HUES64 (cell line): ENCODE measurements around the gene ZNF784.

Source experiments
- H3K27ac ChIP-seq: 2 replicates; pipeline ENCODE4 v1.7.0; 2013; ENCODE audit warnings: low read depth, low read length, inconsistent platforms
- H3K27me3 ChIP-seq: 2 replicates; pipeline ENCODE4 v1.6.1; 2013; ENCODE audit warnings: mild to moderate bottlenecking, low read length; ENCODE audit not compliant: insufficient read depth
- H3K36me3 ChIP-seq: 2 replicates; pipeline ENCODE4 v1.6.1; 2013; ENCODE audit warnings: mild to moderate bottlenecking, low read length; ENCODE audit not compliant: insufficient read depth
- H3K4me1 ChIP-seq: 2 replicates; pipeline ENCODE4 v1.6.1; 2013; ENCODE audit warnings: mild to moderate bottlenecking, low read length, moderate library complexity; ENCODE audit not compliant: insufficient read depth
- H3K4me3 ChIP-seq: 2 replicates; pipeline ENCODE4 v1.5.1; 2013; ENCODE audit warnings: mild to moderate bottlenecking, low read length, moderate library complexity
- H3K9ac ChIP-seq: 2 replicates; pipeline ENCODE4 v1.6.1; 2013; ENCODE audit warnings: mild to moderate bottlenecking, low read depth, low read length
- H3K9me3 ChIP-seq: 2 replicates; pipeline ENCODE4 v1.6.1; 2013; ENCODE audit warnings: low read depth, low read length; ENCODE audit not compliant: insufficient read depth
- WGBS: fragments of 150-250, 120-280 bp; methylation state at CpG from one replicate; pipeline ENCODE4 v1.1.7; 2013; ENCODE audit warnings: missing lambda C conversion rate; 5-methylcytosine and 5-hydroxymethylcytosine counted together

ZNF784 gene

DNA sequence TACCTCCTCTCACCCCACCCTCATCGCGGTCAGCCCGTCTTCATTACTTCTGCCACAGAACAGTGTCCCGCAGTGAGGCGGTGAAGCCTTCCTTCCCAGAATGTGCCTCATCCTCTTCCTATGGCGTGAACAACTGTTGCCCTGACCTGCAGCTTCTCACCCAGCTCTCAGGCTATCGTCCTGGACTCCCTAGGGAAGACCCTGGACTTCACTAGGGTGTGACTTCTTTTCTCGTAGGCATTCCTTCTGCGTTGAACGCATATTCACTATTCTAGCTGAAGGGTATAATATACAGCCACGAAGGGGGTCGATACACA is 17.9 kb downstream of the ZNF784 start:
- H3K27ac ChIP-seq: peak overlapping the region; percentile 34; the same call in 1 of the 2 replicates
- peak overlapping the region; percentile 56; the same call in 1 of the 2 replicates for H3K9ac ChIP-seq
- peaks cover 6% of the 10 kb centered on the region; the same call in 1 of the 2 replicates for H3K4me1 ChIP-seq
- peak overlapping the region; percentile 81 for H3K4me3 ChIP-seq
- no peaks in the 10 kb centered on the region for H3K27me3 ChIP-seq
- WGBS: 35% methylated on average over 12 of the region's 12 CpGs
- H3K9me3 ChIP-seq: no peaks in the 10 kb centered on the region
- peaks cover 20% of the 10 kb centered on the region for H3K36me3 ChIP-seq

DNA sequence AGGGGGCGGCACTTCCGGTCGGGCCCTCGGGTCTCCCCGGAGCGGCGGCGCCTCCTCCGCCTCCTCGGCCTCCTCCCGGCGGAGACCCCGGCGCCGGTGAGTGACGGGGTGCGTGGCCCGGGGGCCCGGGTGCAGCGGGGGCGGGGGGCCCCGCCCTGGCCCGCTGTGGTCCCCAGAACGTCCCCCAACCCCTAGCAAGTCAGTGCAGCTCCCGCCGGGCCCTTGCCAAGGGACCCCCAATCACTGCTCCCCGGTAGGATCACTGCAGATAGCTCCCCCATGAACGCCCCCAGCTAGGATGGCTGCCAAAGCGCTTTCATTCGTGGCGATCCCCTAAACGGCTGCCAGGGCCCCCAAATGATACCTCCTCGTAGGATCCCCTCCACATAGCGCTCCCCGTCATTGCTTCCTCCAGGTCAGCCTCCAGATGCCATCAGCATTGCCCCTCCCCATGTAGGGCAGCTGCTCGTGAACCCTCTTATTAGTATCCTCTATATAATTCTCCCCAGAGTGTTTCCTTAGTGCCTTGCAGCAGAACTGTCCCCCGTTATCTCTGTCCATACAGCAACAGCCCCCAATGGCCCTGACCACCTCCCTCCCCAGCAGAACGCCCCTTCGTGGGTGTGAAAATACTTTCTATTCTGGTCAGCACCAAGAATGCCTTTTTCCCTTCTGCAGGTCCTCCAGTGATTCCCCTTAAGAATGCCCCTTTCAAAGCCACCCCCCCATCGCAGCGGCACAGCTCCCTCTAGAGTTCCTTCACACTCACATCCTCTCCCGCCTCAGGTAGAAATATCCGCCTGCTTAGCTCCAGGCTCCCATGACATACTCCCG is 18.5 kb downstream of the ZNF784 start, which contains the start of gene ZNF865:
Gene ZNF865 (plus strand): TSS at position 11 of the 834 bp plus-strand sequence. CDS start 7,972 bp downstream, outside the sequence.
- peaks cover 8% of the 10 kb centered on the region; the same call in 1 of the 2 replicates for H3K4me1 ChIP-seq
- peaks cover 20% of the 10 kb centered on the region for H3K36me3 ChIP-seq
- peak within 1 kb of the TSS; percentile 98 for H3K27ac ChIP-seq
- H3K9ac ChIP-seq: peak within 1 kb of the TSS; percentile 76
- peak within 1 kb of the TSS; percentile 81 for H3K4me3 ChIP-seq
- no peaks in the 10 kb centered on the region for H3K27me3 ChIP-seq
- under 1% methylated on average over 44 of the region's 44 CpGs for WGBS
- H3K9me3 ChIP-seq: no peaks in the 10 kb centered on the region

DNA sequence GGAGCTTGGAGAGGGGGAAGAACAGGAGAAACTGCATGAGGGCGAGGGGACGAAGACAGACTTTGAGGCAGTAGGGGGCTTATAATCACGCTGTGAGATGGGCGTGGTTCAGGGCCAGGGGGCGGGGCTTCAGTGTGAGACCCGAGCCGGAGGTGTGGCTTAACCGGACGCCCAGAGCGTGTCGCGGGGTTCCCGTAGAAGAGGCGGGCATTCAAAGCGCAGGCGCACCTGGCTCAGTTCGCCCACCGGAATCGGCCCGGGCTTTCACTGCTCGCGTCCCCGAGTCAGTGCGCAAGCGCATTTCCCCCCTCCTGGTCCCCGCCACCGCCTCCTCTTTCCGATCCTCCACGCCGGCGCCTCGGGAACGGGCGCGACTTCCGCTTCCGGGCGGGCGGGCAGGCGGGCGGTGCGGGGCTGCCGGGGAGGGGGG is 19.1 kb downstream of the ZNF784 start:
- Histone ChIP-seq H3K36me3 (peaks cover 20% of the 10 kb centered on the region), H3K9me3 (no peaks in the 10 kb centered on the region), H3K27me3 (no peaks in the 10 kb centered on the region), H3K4me1 (peaks cover 8% of the 10 kb centered on the region; the same call in 1 of the 2 replicates), H3K4me3 (peak overlapping the region; percentile 81), H3K9ac (peak overlapping the region; percentile 48), H3K27ac (peak overlapping the region; percentile 98; the same call in 1 of the 2 replicates)
- under 1% methylated on average over 43 of the region's 43 CpGs for WGBS

DNA sequence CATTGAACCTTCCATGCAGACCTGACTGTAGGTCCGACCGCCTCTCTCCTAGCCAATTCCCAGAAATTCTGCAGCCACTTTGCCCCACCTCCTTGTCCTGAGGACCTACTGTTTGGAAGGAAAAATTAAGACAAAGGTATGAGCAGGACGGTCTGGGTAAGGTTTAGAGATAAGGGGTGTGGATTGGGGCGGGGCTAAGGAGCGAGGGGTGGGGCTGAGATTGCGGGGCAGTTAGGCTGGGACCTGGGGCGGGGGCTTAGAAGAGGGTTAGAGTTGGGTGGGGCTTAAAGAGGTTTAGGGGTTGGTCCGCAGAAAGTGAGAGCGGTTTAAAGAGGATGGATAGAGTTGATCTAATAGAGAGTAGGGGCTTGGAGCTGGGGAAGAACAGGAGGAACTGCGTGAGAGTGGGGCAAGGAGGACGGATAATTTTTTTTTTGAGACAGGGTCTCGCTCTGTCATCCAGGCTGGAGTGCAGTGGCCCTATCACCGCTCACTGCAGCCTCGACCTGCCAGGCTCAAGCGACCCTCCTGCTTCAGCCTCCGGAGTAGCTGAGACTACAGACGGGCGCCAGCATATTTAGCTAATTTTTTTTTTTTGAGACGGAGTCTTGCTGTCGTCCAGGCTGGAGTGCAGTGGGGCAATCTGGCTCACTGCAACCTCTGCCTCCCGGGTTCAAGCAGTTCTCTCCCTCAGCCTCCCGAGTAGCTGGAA is 20.6 kb downstream of the ZNF784 start:
- H3K27ac ChIP-seq: no peak overlapping the region
- 88% methylated on average over 22 of the region's 22 CpGs for WGBS
- peaks cover 12% of the 10 kb centered on the region; the same call in 1 of the 2 replicates for H3K36me3 ChIP-seq
- no peak overlapping the region for H3K9ac ChIP-seq
- H3K27me3 ChIP-seq: no peaks in the 10 kb centered on the region
- H3K4me1 ChIP-seq: peaks cover 8% of the 10 kb centered on the region; the same call in 1 of the 2 replicates
- H3K4me3 ChIP-seq: no peak overlapping the region; the same call in 1 of the 2 replicates
- H3K9me3 ChIP-seq: no peaks in the 10 kb centered on the region

DNA sequence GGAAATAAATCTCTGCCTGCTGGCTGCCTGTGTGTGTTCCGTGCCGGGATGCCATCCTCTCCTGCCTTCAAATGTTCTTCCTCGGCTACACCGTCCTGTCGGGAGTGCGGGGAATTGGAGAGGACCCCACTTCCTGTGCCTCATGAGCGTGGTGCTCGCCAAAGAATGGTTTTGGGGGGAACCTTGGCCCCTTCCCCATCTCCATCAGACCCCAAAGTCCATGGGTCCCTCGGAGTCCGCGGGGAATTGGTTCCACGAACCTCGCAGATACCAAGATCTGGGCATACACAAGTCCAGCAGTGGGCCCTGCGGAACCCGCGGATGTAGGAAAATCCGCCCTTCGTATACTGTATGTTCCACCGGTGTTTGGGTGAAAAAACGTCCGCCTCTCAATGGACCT is 21.3 kb downstream of the ZNF784 start:
- Histone ChIP-seq H3K36me3 (peaks cover 12% of the 10 kb centered on the region; the same call in 1 of the 2 replicates), H3K27ac (no peak overlapping the region), H3K4me3 (no peak overlapping the region), H3K9ac (no peak overlapping the region), H3K4me1 (peaks cover 14% of the 10 kb centered on the region), H3K9me3 (no peaks in the 10 kb centered on the region), H3K27me3 (no peaks in the 10 kb centered on the region)
- WGBS: 94% methylated on average over 21 of the region's 21 CpGs

DNA sequence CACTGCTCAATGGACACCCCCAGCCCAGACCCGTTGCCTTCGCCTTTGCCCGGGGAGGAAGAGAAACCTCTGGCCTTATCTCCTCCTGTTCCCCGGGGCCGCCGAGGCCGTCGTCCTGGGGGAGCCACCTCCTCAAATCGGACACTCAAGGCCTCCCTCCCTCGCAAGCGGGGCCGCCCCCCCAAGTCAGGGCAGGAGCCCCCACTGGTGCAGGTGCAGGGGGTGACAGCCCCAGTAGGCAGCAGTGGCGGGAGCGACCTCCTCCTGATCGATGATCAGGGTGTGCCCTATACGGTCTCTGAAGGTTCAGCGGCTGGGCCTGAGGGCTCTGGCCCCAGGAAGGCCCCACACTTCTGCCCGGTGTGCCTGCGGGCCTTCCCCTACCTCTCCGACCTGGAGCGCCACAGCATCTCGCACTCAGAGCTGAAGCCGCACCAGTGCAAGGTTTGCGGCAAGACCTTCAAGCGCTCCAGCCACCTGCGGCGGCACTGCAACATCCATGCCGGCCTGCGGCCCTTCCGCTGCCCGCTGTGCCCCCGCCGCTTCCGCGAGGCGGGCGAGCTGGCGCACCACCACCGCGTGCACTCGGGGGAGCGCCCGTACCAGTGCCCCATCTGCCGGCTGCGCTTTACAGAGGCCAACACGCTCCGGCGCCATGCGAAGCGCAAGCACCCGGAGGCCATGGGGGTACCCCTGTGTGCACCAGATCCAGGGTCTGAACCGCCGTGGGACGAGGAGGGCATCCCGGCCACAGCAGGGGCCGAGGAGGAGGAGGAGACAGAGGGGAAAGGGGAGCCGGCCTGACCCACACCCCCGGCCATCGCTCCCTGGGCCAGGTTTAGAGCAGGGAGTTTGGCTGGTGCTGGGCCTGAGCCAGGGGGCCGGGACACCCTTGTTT is 22.0 kb downstream of the ZNF784 start:
- H3K9ac ChIP-seq: no peak overlapping the region
- H3K4me3 ChIP-seq: no peak overlapping the region
- WGBS: 95% methylated on average over 60 of the region's 60 CpGs
- peaks cover 6% of the 10 kb centered on the region for H3K36me3 ChIP-seq
- no peaks in the 10 kb centered on the region for H3K9me3 ChIP-seq
- no peaks in the 10 kb centered on the region for H3K27me3 ChIP-seq
- H3K27ac ChIP-seq: no peak overlapping the region
- peaks cover 14% of the 10 kb centered on the region for H3K4me1 ChIP-seq

DNA sequence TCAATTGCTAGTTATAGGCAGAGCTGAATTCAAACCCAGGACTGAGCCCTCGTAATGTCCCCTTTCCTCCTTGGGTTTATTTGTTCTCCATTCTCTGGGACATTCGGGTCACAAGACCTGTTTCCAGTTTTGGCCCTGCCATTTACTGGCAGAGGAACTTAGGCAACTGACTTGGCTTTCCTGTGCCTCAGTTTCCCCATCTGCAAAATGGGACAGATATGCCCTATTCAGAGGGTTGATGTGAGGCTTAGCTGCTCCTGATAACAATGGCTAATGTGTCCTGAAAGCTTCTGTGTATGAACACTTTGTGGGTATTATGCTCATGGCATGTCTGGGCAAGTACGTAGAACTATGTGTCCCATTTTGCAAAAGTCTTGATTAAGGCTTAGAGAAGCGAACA is 23.3 kb downstream of the ZNF784 start:
- Histone ChIP-seq H3K4me1 (peaks cover 8% of the 10 kb centered on the region), H3K9ac (peak overlapping the region; percentile 67; the same call in 1 of the 2 replicates), H3K9me3 (no peaks in the 10 kb centered on the region), H3K27me3 (no peaks in the 10 kb centered on the region), H3K27ac (no peak overlapping the region), H3K4me3 (peak overlapping the region; percentile 79), H3K36me3 (peaks cover 11% of the 10 kb centered on the region)
- WGBS: 93% methylated on average over 4 of the region's 4 CpGs

DNA sequence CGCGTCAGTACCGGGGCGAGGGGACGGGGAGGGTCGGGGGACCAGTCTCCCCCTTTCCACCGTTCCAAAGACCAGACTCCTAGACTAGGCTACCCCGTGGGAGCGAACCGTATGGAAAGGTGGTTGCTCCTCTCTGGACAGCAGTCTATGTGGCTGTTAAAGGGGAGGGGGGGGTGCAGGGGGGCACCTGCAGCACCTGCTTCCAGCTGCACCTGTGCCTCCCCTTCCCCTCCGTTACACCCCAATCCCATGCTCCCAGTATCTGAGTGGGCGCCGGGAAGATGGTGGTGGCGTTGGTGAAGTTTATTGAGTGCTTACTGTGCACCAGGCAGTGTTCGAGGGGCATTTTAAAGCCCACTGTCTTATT is 23.7 kb downstream of the ZNF784 start:
- Histone ChIP-seq H3K4me3 (peak overlapping the region; percentile 79), H3K36me3 (peaks cover 15% of the 10 kb centered on the region), H3K4me1 (peaks cover 8% of the 10 kb centered on the region), H3K9ac (peak overlapping the region; percentile 67; the same call in 1 of the 2 replicates), H3K27me3 (no peaks in the 10 kb centered on the region), H3K9me3 (no peaks in the 10 kb centered on the region), H3K27ac (peak overlapping the region; percentile 99)
- WGBS: 18% methylated on average over 10 of the region's 15 CpGs

DNA sequence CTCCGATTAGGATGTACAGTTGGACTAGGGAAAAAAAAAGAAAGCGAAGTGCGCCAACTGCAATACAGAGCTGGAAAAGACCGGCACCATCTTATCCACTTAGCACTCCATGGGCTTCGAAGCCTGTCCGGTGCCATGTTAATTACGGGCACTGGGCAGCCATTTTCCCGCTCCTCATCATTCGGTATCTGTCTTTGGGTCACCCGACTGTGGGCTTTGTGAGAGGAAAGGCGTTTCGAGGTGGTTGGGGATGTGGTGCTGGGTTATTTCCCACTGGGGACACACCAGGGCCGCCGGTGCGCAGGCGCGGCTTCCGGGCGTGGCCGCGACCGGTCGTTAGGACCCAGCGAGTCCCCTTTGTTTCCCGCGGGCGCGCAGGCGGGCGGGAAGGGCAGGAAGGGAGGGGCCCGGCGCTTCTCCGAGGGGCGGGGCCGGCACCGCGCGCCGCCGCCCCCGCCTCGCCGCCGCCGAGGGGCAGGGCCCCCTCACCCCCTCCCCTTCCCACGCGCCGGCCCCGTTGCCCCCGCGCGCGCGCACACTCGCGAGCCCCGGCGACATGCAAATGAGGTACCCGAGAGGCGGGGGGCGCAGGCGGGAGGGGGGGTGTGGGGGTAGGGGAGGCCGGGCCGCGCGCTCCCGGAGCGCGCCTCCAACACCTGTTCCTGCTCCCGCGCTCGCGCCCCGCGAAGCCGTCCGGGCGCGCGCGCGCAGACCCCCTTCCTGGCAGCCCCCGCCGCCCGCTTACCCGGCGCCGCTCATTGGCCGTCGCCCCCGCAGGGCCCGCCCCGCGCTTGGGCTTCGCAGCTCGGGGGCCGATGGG is 24.3 kb downstream of the ZNF784 start, which contains the start of gene ZNF524:
Gene ZNF524 (plus strand): TSS at position 447 of the 820 bp plus-strand sequence. CDS start 1,825 bp downstream, outside the sequence.
- no peaks in the 10 kb centered on the region for H3K9me3 ChIP-seq
- H3K4me3 ChIP-seq: peak within 1 kb of the TSS; percentile 79
- H3K36me3 ChIP-seq: peaks cover 21% of the 10 kb centered on the region
- peaks cover 8% of the 10 kb centered on the region for H3K4me1 ChIP-seq
- H3K9ac ChIP-seq: peak within 1 kb of the TSS; percentile 99
- WGBS: under 1% methylated on average over 85 of the region's 97 CpGs
- peak within 1 kb of the TSS; percentile 99 for H3K27ac ChIP-seq
- no peaks in the 10 kb centered on the region for H3K27me3 ChIP-seq

DNA sequence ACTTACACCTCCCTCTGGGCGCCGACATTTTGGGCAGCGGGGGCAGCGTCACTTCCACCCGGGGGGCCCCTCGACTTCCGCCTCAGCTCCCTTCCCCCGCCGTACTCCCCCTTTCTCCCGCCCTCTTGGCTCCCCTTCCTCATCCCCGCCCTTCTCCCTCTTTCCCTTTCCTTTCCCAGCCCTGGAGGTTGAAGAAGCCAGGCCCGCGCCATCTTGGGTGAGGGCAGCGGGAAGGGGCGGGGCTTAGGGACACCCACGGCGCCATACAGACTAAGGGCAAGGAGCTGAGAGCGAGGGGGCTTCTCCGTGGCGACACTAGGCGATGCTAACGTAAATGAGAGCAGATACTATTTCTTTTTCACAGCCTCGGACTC is 24.9 kb downstream of the ZNF784 start, which contains the start of gene FIZ1:
Gene FIZ1 (minus strand): TSS at position 50 of the 374 bp plus-strand sequence. CDS start 1,652 bp downstream, outside the sequence.
- peaks cover 26% of the 10 kb centered on the region for H3K36me3 ChIP-seq
- H3K27ac ChIP-seq: peak within 1 kb of the TSS; percentile 99
- WGBS: under 1% methylated on average over 23 of the region's 23 CpGs
- H3K27me3 ChIP-seq: no peaks in the 10 kb centered on the region
- H3K4me3 ChIP-seq: peak within 1 kb of the TSS; percentile 79
- no peaks in the 10 kb centered on the region for H3K9me3 ChIP-seq
- peaks cover 8% of the 10 kb centered on the region for H3K4me1 ChIP-seq
- peak within 1 kb of the TSS; percentile 99 for H3K9ac ChIP-seq
